OCI-LY7 (cell line): ENCODE measurements around the gene CABLES1. TPM values are rescaled to one million over a fixed set of nuclear protein-coding genes. Genes with fewer than 3 reads are reported as not detected.

Experiments
- BruUV-seq: library from RNA; stranded (reverse); fragments of 400-500 nt; replicated peaks from 2 replicates; lab custom pipeline; 2021; lab: Mats Ljungman, UMichigan
- CTCF ChIA-PET: fragments of 300-600 bp; sonication (Branson Sonifier 250); formaldehyde crosslinking; loops from one replicate; lab custom pipeline; 2022; ENCODE audit warnings: antibody characterized with exemption; ENCODE audit not compliant: unreplicated experiment; lab: Charles Lee
- POLR2A ChIA-PET: fragments of 300-600 bp; sonication (Branson Sonifier 250); formaldehyde crosslinking; loops from one replicate; lab custom pipeline; 2022; ENCODE audit warnings: antibody characterized with exemption; lab: Charles Lee
- DNase-seq: peaks from one replicate; pipeline ENCODE4 v3.0.0-alpha.2; 2015; ENCODE audit warnings: low spot score
- H2AFZ ChIP-seq: fragments of 200-600 bp; sonication (generic), shearing (Covaris generic); 2 replicates; pipeline ENCODE4 v1.6.1; 2014; ENCODE audit warnings: mild to moderate bottlenecking, antibody characterized with exemption, low read length, moderate library complexity
- H3K27ac ChIP-seq: fragments of 200-600 bp; sonication (generic); 2 replicates; pipeline ENCODE4 v1.5.1; 2014; ENCODE audit warnings: mixed run types, low read depth, mild to moderate bottlenecking, moderate library complexity, low read length, inconsistent platforms; ENCODE audit not compliant: poor library complexity, severe bottlenecking
- H3K36me3 ChIP-seq: fragments of 200-600 bp; sonication (generic); 2 replicates; pipeline ENCODE4 v1.6.1; 2014; ENCODE audit warnings: mild to moderate bottlenecking, antibody characterized with exemption, low read length, moderate library complexity, mixed read lengths; ENCODE audit not compliant: insufficient read depth
- H3K4me1 ChIP-seq: fragments of 200-600 bp; sonication (generic); 2 replicates; pipeline ENCODE4 v1.5.1; 2014; ENCODE audit warnings: mild to moderate bottlenecking, low read length; ENCODE audit not compliant: insufficient read depth, poor library complexity, severe bottlenecking
- H3K4me2 ChIP-seq: fragments of 200-600 bp; sonication (generic); 2 replicates; pipeline ENCODE4 v1.6.1; 2014; ENCODE audit warnings: mild to moderate bottlenecking, low read length
- H3K4me3 ChIP-seq: fragments of 200-600 bp; sonication (generic); 2 replicates; pipeline ENCODE4 v1.5.1; 2014; ENCODE audit warnings: mild to moderate bottlenecking, low read depth, low read length; ENCODE audit not compliant: poor library complexity, severe bottlenecking
- H3K79me2 ChIP-seq: fragments of 200-600 bp; sonication (generic); 2 replicates; pipeline ENCODE4 v1.6.1; 2016; ENCODE audit warnings: low read depth, mild to moderate bottlenecking, low read length, moderate library complexity, mixed read lengths; ENCODE audit not compliant: insufficient read depth
- H3K9me2 ChIP-seq: fragments of 200-600 bp; sonication (generic); 2 replicates; pipeline ENCODE4 v1.6.1; 2016; ENCODE audit warnings: mild to moderate bottlenecking, low read length, mixed read lengths; ENCODE audit not compliant: insufficient read depth
- H3K9me3 ChIP-seq: fragments of 200-600 bp; sonication (generic); 2 replicates; pipeline ENCODE4 v1.6.1; 2014; ENCODE audit warnings: mild to moderate bottlenecking, mixed run types, low read length, mixed read lengths
- H4K20me1 ChIP-seq: fragments of 200-600 bp; sonication (generic); 2 replicates; pipeline ENCODE4 v1.6.1; 2014; ENCODE audit warnings: mild to moderate bottlenecking, antibody characterized with exemption, low read length, moderate library complexity, mixed read lengths; ENCODE audit not compliant: insufficient read depth
- EZH2phosphoT487 ChIP-seq: fragments of 200-600 bp; sonication (generic); IDR thresholded peaks from 2 replicates; pipeline ENCODE4 v1.6.1; 2018; ENCODE audit warnings: low read depth, borderline replicate concordance, mild to moderate bottlenecking, mixed run types, antibody characterized with exemption, low read length, moderate library complexity, mixed read lengths
- intact Hi-C: fragments of 100-400 bp; cut with micrococcal nuclease; formaldehyde crosslinking; loops from one replicate; pipeline ENCODE4 v1.10.0; 2022; ENCODE audit not compliant: unreplicated experiment
- total RNA-seq, 2 experiments: library from RNA; depleted of rRNA in 1 of 2; stranded (reverse); fragments of >200 nt in 1 of 2; shearing (Covaris generic) in 1 of 2; gene quantifications; 2 replicates each; pipeline ENCODE4 v1.2.3, GENCODE V29; 2014 to 2022
- TF ChIP-seq, protein P1 (sequence below): fragments of 200-600 bp; sonication (generic); conservative IDR thresholded peaks from 2 replicates; pipeline ENCODE4 v1.5.1; 2014; ENCODE audit warnings: mild to moderate bottlenecking, antibody characterized with exemption, low read length, moderate library complexity, mixed read lengths

The CABLES1 gene
- total RNA-seq, 2 experiments from 2014 or later = 20.6 to 28.7 TPM

DNA sequence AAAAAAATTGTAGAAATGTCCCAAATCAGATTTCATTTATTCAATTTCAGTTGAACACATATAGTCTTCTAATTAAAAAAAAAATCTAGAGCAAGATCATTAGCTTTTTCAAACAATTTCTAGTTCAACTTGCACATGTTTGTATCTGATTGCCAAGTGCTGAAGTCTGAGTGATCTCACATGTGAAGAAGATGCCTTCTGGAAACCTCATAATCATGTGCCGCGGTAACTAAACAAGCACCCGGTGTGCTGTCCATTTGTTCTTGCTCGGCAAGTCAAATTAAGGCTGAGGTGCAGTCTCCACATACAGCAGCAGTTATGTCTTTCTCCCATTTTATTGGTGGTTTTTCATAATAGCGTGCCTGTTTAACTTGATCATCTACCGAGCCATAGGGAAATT is 18.7 kb downstream of the CABLES1 start:
- no peaks in the 10 kb centered on the region for H3K4me1 ChIP-seq
- no peak overlapping the region for H2AFZ ChIP-seq
- CTCF ChIA-PET = no interaction called here
- no TSS peak for BruUV-seq
- POLR2A ChIA-PET = interaction anchor here (1.3 kb wide), 1 partner anchor 10 kb away, joined by 4 read pairs; no protein-coding TSS in a partner anchor
- peaks cover 7% of the 10 kb centered on the region; the same call in 1 of the 2 replicates for H3K36me3 ChIP-seq
- H3K27ac ChIP-seq = no peak overlapping the region
- intact Hi-C loops = no loop called here
- no peaks in the 10 kb centered on the region for H3K9me3 ChIP-seq
- no peak overlapping the region for H3K4me3 ChIP-seq
- no peak for DNase-seq
- no peaks in the 10 kb centered on the region for H3K9me2 ChIP-seq
- no peaks in the 10 kb centered on the region for H4K20me1 ChIP-seq
- no peak for TF ChIP-seq EZH2phosphoT487
- TF ChIP-seq, protein P1, sequence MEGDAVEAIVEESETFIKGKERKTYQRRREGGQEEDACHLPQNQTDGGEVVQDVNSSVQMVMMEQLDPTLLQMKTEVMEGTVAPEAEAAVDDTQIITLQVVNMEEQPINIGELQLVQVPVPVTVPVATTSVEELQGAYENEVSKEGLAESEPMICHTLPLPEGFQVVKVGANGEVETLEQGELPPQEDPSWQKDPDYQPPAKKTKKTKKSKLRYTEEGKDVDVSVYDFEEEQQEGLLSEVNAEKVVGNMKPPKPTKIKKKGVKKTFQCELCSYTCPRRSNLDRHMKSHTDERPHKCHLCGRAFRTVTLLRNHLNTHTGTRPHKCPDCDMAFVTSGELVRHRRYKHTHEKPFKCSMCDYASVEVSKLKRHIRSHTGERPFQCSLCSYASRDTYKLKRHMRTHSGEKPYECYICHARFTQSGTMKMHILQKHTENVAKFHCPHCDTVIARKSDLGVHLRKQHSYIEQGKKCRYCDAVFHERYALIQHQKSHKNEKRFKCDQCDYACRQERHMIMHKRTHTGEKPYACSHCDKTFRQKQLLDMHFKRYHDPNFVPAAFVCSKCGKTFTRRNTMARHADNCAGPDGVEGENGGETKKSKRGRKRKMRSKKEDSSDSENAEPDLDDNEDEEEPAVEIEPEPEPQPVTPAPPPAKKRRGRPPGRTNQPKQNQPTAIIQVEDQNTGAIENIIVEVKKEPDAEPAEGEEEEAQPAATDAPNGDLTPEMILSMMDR = no peak
- peaks cover 4% of the 10 kb centered on the region; the same call in 1 of the 2 replicates for H3K79me2 ChIP-seq
- H3K4me2 ChIP-seq = no peak overlapping the region

DNA sequence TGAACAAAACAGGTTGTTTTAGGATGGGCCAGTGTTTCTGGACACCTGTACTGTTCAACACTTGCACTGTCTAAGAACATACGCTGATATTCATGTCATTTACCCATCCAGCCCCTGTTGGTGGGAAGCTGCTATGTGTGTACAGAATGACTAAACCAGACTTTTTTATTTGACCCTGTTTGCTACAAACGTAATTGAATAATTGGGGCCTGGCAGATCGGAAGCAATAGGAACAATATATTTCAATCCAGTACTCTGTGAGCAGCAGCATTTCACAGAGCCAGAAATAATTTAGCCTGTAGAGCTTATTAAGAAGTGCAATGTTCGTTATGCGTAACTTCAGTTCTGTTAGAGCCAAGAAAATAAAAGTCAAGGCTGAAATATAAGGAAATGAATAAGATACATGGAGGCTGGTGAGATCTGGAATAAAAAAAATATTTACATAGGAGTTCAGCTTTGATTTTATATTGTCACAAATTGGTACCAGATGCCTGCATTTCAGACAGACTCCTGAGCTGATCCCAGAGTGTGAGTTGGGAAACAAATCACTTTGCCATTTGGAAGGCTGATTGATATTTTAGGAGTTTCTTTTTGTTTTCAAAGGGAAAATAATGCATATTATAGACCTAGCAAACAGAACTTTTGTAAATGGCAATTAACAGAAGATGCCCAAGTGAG is 19.7 kb downstream of the CABLES1 start:
- Histone ChIP-seq H3K9me3 (no peaks in the 10 kb centered on the region), H3K9me2 (no peaks in the 10 kb centered on the region), H3K27ac (no peak overlapping the region), H3K79me2 (peaks cover 4% of the 10 kb centered on the region; the same call in 1 of the 2 replicates), H3K4me2 (no peak overlapping the region), H3K36me3 (peaks cover under 1% of the 10 kb centered on the region; the same call in 1 of the 2 replicates), H3K4me3 (no peak overlapping the region), H4K20me1 (no peaks in the 10 kb centered on the region), H3K4me1 (no peaks in the 10 kb centered on the region), H2AFZ (no peak overlapping the region)
- ChIA-PET POLR2A (interaction anchor here (1.0 to 1.6 kb wide), 3 partner anchors 8 to 18 kb away, joined by 3 to 6 read pairs (median 4); no protein-coding TSS in a partner anchor), CTCF (no interaction called here)
- intact Hi-C loops = no loop called here
- no TSS peak for BruUV-seq
- no peak for DNase-seq
- no peak for TF ChIP-seq EZH2phosphoT487

DNA sequence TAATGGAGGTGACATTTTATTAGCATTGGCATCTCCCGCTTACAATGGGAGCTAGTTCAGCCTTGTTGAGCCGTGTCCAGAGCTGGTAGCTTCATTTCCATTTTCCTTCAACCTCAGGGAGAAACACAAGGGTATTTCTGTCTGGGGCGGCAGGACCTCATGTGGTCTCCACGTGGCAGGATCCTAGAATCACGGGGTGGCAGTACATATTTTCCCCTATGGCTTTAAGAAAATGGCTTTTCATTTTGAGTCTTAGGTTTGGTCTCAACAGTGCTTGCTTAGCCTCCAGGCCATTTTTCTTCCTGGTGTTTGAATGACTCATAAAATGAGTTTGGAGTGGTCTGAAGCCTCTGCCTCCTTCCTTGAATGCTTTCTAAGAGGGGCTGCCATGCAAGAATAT is 20.3 kb downstream of the CABLES1 start:
- no TSS peak for BruUV-seq
- Histone ChIP-seq H3K27ac (no peak overlapping the region), H3K79me2 (peaks cover 4% of the 10 kb centered on the region; the same call in 1 of the 2 replicates), H2AFZ (no peak overlapping the region), H4K20me1 (no peaks in the 10 kb centered on the region), H3K4me2 (no peak overlapping the region), H3K4me3 (no peak overlapping the region), H3K36me3 (no peaks in the 10 kb centered on the region; the same call in 1 of the 2 replicates), H3K4me1 (no peaks in the 10 kb centered on the region), H3K9me2 (no peaks in the 10 kb centered on the region), H3K9me3 (no peaks in the 10 kb centered on the region)
- TF ChIP-seq, protein P1 = no peak
- no peak for TF ChIP-seq EZH2phosphoT487
- ChIA-PET POLR2A (interaction anchor here (1.0 to 1.6 kb wide), 3 partner anchors 9 to 18 kb away, joined by 3 to 6 read pairs (median 4); no protein-coding TSS in a partner anchor), CTCF (no interaction called here)
- intact Hi-C loops = no loop called here
- DNase-seq = no peak
